ENCODE data around the gene PUS10.

PUS10 gene

DNA sequence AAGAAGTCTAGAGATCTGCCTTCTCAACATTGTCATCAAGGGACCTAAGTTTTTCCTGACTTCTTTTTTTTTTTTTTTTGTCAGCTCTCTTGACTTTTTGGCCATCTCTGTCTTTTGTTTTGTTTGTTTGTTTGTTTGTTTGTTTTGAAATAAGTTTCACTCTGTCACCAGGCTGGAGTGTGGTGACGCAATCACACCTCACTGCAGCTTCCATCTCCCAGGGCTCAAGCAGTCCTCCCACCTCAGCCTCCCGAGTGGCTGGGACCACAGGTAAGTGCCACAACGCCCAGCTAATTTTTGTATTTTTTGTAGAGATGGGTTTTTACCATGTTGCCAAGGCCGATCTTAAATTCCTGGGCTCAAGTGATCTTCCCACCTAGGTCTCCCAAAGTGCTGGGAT lies 5.6 kb upstream of the PUS10 start:
- H3K4me3 Mint-ChIP-seq: no peak overlapping the region
- H3K9me3 Mint-ChIP-seq: peaks cover 32% of the 10 kb centered on the region
- H3K36me3 Mint-ChIP-seq (ENCODE audit: low read depth): peaks cover 77% of the 10 kb centered on the region
- TF ChIP-seq, protein P1, sequence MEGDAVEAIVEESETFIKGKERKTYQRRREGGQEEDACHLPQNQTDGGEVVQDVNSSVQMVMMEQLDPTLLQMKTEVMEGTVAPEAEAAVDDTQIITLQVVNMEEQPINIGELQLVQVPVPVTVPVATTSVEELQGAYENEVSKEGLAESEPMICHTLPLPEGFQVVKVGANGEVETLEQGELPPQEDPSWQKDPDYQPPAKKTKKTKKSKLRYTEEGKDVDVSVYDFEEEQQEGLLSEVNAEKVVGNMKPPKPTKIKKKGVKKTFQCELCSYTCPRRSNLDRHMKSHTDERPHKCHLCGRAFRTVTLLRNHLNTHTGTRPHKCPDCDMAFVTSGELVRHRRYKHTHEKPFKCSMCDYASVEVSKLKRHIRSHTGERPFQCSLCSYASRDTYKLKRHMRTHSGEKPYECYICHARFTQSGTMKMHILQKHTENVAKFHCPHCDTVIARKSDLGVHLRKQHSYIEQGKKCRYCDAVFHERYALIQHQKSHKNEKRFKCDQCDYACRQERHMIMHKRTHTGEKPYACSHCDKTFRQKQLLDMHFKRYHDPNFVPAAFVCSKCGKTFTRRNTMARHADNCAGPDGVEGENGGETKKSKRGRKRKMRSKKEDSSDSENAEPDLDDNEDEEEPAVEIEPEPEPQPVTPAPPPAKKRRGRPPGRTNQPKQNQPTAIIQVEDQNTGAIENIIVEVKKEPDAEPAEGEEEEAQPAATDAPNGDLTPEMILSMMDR (IDR thresholded peaks at IDR 0.05; ENCODE audit: unreplicated experiment in 3 of 3): no peak
- H3K27ac Mint-ChIP-seq: no peak overlapping the region
- no peaks in the 10 kb centered on the region for H3K27me3 Mint-ChIP-seq (ENCODE audit: low read depth)
- peaks cover 10% of the 10 kb centered on the region for H3K4me1 Mint-ChIP-seq

DNA sequence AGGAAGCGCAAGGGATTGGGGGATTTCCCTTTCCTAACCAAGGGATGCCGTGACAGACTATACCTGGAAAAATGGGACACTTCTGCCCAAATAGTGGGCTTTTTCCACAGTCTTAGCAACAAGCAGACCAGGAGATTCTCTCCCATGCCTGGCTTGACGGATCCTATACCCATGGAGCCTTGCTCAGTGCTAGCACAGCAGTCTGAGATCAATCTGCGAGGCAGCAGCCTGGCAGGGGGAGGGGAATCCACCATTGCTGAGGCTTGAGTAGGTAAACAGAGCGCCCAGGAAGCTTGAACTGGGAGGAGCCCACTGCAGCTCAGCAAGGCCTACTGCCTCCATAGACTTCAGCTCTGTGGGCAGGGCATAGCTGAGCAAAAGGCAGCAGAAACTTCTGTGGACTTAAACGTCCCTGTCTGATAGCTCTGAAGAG lies 3.2 kb upstream of the PUS10 start:
- H3K27me3 Mint-ChIP-seq (ENCODE audit: low read depth): no peaks in the 10 kb centered on the region
- no peak overlapping the region for H3K27ac Mint-ChIP-seq
- H3K9me3 Mint-ChIP-seq: peaks cover 25% of the 10 kb centered on the region
- peaks cover 58% of the 10 kb centered on the region for H3K36me3 Mint-ChIP-seq (ENCODE audit: low read depth)
- TF ChIP-seq, protein P1 (IDR thresholded peaks at IDR 0.05; ENCODE audit: unreplicated experiment in 3 of 3): no peak
- peaks cover 18% of the 10 kb centered on the region for H3K4me1 Mint-ChIP-seq
- no peak overlapping the region for H3K4me3 Mint-ChIP-seq

DNA sequence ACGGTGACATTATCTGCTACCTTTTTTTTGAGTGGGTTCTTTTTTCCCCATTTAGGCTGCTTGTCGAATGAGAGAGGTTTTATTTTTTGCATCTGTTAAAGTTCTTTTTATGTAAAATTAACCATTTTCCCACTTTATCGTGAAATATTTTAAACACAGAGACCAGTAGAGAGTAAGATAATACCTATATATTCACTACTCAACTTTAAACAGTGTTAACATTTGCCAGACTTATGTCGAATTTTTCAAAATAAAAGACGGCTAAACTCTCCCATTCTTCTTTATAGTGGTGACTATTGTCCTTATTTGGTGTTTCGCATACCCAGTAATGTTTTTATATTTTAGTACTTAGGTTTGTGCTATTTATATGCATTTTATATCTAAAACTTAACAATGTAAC lies 743 bp upstream of the PUS10 start:
- Mint-ChIP-seq H3K4me3 (peak overlapping the region; percentile 95 to 99 (median 99)), H3K27me3 (ENCODE audit: low read depth) (no peaks in the 10 kb centered on the region)
- TF ChIP-seq, protein P1 (IDR thresholded peaks at IDR 0.05; ENCODE audit: unreplicated experiment in 3 of 3): no peak

DNA sequence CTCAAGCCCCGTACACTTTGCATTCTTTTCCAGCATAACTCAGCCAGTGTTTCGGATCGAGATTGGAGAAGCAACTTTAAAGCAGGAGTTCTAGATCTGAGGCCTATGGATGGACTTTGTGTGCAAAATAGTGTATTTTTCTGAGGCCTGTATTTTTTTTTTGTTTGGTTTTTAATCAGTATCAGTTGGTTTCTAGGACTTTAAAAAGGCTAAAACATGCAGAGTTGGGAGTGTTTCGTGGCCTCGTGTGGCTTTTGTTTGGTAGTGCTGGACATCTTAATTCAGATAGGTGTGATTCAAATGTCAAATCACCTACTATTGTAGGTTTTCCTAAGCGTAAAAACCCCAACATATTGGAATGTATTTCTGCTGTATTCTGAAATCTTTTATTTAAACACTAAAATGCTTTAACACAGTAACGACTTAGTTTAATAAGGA lies 282 bp upstream of the PUS10 start:
- no peaks in the 10 kb centered on the region for H3K27me3 Mint-ChIP-seq (ENCODE audit: low read depth)
- peak overlapping the region; percentile 99 for H3K27ac Mint-ChIP-seq
- H3K9me3 Mint-ChIP-seq: peaks cover 13% of the 10 kb centered on the region
- H3K4me3 Mint-ChIP-seq: peak overlapping the region; percentile 95 to 99 (median 99)
- TF ChIP-seq, protein P1 (IDR thresholded peaks at IDR 0.05; ENCODE audit: unreplicated experiment in 3 of 3): no peak
- peaks cover 18% of the 10 kb centered on the region for H3K4me1 Mint-ChIP-seq
- peaks cover 35% of the 10 kb centered on the region for H3K36me3 Mint-ChIP-seq (ENCODE audit: low read depth)

More for the DNA sequence above, 743 bp upstream of the PUS10 start:
- Mint-ChIP-seq H3K9me3 (peaks cover 17% of the 10 kb centered on the region), H3K4me1 (peaks cover 18% of the 10 kb centered on the region), H3K27ac (peak overlapping the region; percentile 99), H3K36me3 (ENCODE audit: low read depth) (peaks cover 39% of the 10 kb centered on the region)

DNA sequence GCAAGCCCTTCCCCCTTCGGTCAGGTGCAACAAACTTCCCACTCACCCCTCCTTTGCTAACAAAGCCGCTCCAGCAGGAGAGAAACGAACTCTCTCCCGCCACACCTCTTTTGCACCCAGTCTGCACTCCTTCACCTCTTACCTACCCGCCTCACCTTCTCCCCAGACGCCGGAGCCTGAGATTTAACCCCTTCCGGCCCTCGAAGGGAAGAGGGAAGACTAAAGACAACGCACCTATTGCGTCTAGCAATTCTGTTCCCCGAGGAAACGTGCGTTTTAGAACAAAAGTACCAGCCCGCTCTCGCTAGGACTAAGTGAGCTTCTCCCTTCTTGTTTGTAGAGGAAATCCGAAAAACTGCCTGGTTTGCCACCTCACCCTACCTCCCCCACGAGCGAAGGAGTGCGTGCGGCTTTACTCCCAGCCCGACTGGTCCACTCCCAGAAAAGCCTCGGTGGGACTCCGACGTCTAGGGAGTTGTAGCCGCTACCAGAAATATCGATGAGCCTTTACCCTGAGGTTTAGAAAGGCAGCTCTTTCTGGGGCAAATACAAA lies 976 bp downstream of the PUS10 start:
- Mint-ChIP-seq H3K27me3 (ENCODE audit: low read depth) (no peaks in the 10 kb centered on the region), H3K4me3 (peak overlapping the region; percentile 95 to 99 (median 99)), H3K4me1 (peaks cover 18% of the 10 kb centered on the region), H3K27ac (peak overlapping the region; percentile 99), H3K9me3 (peaks cover 7% of the 10 kb centered on the region), H3K36me3 (ENCODE audit: low read depth) (peaks cover 24% of the 10 kb centered on the region)
- TF ChIP-seq, protein P1 (IDR thresholded peaks at IDR 0.05; ENCODE audit: unreplicated experiment in 3 of 3): no peak

DNA sequence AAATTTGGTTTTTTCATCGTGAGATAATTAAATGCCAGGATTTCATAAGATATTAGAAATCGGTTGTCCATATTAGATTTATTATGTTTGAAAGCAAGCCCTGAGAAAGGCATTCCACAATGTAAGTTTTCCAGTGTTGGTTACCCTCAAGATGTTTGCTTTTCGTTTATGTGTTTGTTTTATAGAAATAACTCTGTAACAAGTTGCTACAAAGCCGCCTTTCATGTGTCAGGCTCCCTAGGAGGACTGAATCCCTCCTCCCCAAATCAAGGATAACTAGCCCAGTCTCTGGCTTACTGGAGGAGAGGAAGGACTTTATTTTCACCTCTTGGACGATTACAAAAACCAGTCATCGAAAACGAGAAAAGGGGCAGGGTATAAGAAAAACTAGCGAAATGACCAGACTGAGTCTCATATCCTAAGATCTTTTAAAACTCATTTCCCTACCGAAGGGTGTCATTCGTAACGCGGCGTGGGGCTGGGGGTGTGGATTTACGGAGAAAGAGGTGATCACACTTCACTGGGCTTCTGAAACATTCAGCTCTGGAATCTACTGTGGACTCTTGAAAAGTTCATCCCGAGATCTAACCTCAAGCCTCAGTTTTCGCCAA lies 1.6 kb downstream of the PUS10 start:
- Mint-ChIP-seq H3K9me3 (peaks cover 2% of the 10 kb centered on the region), H3K4me1 (peaks cover 18% of the 10 kb centered on the region), H3K27me3 (ENCODE audit: low read depth) (no peaks in the 10 kb centered on the region), H3K27ac (peak overlapping the region; percentile 99), H3K4me3 (peak overlapping the region; percentile 95 to 99 (median 99)), H3K36me3 (ENCODE audit: low read depth) (peaks cover 18% of the 10 kb centered on the region)
- TF ChIP-seq, protein P1 (IDR thresholded peaks at IDR 0.05; ENCODE audit: unreplicated experiment in 3 of 3): no peak
